GM12891 (cell line): ENCODE data around the gene CADM2.

Experiments
- PAX5 ChIP-seq: IDR thresholded peaks from 2 replicates; pipeline ENCODE4 v1.6.1; 2011; ENCODE audit warnings: low read length, moderate library complexity, mild to moderate bottlenecking; ENCODE audit not compliant: insufficient read depth, severe bottlenecking
- POLR2A ChIP-seq: IDR thresholded peaks from 2 replicates; pipeline ENCODE4 v1.6.1; 2011; ENCODE audit warnings: low read depth, low read length, control low read depth
- POLR2AphosphoS5 ChIP-seq: IDR thresholded peaks from 2 replicates; pipeline ENCODE4 v1.6.1; 2011; ENCODE audit warnings: low read depth, low read length, control low read depth
- POU2F2 ChIP-seq: IDR thresholded peaks from 2 replicates; pipeline ENCODE4 v1.6.1; 2011; ENCODE audit warnings: low read depth, mild to moderate bottlenecking, control low read depth, low read length, moderate library complexity
- SPI1 ChIP-seq: IDR thresholded peaks from 2 replicates; pipeline ENCODE4 v1.6.1; 2011; ENCODE audit warnings: low read depth, low read length, control low read depth
- TAF1 ChIP-seq: IDR thresholded peaks from 2 replicates; pipeline ENCODE4 v1.6.1; 2011; ENCODE audit warnings: low read depth, low read length, control low read depth

DNA sequence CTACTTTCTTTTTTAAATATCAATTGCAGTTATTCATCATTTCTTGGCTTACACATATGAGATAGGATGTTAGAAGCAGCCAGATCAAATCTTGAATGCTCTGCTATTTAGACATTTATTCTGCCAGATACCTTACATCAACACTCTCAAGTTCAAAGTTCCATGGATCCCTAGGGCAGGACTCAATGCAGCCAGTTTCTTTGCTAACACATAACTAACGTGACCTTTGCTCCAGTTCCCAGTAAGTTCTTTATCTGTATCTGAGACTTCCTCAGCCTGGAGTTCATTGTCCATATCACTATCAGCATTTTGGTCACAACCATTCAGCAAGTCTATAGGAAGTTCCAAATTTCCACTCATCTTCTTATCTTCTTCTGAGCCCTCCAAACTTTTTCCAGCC lies 1092.3 kb downstream of the CADM2 start:
- no peak for TF ChIP-seq TAF1
- TF ChIP-seq POLR2A: no peak
- no peak for TF ChIP-seq SPI1
- TF ChIP-seq POLR2AphosphoS5: no peak
- no peak for TF ChIP-seq POU2F2
- TF ChIP-seq PAX5: no peak
